AG10803 (cell line): ENCODE results near the gene C16orf89.

Experiments used
- DNase-seq: peaks from one replicate; pipeline ENCODE4 v3.0.0; 2010; ENCODE audit warnings: low read depth
- H3K4me3 ChIP-seq: 2 replicates; pipeline ENCODE4 v1.5.1; 2011; ENCODE audit warnings: mild to moderate bottlenecking, low read length, control low read depth
- TF ChIP-seq, protein P1 (sequence below): conservative IDR thresholded peaks from 2 replicates; pipeline ENCODE4 v1.5.1; 2011; ENCODE audit warnings: mild to moderate bottlenecking, low read length, control low read depth, inconsistent platforms

Gene C16orf89

DNA sequence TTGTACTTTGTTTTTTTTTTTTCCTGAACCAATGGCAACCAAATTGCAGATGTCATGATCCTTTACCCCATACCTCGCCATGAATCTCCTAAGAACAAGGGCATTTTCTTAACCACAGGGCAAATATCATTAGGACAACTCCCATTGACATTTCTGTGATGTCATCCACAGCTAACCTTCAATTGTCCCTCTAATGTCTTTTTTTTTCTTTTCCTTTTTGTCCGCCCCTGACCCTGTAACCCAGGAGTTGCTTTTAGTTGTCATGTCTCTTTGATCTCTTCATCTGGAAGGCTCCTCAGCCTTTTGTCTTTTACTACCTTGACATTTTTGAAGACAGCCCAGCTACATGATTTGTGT lies 31.6 kb downstream of the C16orf89 start:
- DNase-seq, result no peak
- TF ChIP-seq, protein P1, sequence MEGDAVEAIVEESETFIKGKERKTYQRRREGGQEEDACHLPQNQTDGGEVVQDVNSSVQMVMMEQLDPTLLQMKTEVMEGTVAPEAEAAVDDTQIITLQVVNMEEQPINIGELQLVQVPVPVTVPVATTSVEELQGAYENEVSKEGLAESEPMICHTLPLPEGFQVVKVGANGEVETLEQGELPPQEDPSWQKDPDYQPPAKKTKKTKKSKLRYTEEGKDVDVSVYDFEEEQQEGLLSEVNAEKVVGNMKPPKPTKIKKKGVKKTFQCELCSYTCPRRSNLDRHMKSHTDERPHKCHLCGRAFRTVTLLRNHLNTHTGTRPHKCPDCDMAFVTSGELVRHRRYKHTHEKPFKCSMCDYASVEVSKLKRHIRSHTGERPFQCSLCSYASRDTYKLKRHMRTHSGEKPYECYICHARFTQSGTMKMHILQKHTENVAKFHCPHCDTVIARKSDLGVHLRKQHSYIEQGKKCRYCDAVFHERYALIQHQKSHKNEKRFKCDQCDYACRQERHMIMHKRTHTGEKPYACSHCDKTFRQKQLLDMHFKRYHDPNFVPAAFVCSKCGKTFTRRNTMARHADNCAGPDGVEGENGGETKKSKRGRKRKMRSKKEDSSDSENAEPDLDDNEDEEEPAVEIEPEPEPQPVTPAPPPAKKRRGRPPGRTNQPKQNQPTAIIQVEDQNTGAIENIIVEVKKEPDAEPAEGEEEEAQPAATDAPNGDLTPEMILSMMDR, result no peak

DNA sequence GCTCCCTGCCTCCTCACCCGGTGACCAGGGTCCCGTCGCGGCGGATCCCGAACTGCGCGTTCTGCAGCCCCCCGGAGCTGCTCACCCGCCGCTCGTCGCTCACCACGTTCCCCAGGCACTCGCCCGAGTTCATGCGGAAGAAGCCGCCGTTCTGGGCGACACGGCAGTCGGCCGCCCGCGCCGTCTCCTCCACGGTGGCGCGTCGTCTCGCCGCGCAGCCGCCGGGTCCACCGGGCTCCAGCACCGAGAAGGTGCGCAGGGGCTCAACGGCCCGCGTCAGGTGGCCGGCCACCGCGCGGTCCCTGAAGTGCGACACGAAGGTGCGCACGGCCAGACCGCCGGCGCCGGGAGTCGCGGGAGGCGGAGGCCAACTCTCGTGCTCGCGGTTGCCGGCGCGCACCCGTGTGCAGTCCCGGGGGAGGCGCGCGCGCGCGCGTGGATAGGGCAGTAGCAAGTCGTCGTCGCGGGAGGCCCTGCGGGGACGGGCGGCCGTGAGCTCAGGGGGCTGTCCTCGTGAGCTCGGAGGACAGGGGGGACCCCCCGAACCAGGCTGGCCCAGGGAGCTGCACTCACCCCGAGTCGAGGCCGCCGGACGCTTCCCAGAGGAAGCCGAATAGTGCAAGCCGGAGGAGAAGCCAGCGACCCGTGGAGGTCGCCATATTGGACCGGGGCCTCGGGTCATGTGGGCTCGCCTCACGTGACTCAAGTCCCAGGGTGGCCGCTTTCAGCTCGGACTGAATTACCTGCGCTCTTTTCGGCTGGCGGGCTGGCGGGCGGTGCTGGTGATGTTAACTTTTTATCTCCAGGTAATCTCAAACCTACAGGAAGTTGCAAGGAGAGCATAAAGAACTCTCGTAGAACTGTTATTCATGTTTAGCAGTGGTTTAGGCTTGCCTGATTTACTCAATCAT lies 32.2 kb downstream of the C16orf89 start, which contains the start of gene NAGPA:
Gene NAGPA (minus strand): TSS at position 680 of the 911 bp plus-strand sequence. CDS start 21 bp downstream, at position 659.
- H3K4me3 ChIP-seq, result peak within 1 kb of the TSS; percentile 86
- TF ChIP-seq, protein P1, result no peak
- peak; percentile 78 for DNase-seq

More for the DNA sequence above, 31.6 kb downstream of the C16orf89 start:
- peak overlapping the region; percentile 86 for H3K4me3 ChIP-seq

DNA sequence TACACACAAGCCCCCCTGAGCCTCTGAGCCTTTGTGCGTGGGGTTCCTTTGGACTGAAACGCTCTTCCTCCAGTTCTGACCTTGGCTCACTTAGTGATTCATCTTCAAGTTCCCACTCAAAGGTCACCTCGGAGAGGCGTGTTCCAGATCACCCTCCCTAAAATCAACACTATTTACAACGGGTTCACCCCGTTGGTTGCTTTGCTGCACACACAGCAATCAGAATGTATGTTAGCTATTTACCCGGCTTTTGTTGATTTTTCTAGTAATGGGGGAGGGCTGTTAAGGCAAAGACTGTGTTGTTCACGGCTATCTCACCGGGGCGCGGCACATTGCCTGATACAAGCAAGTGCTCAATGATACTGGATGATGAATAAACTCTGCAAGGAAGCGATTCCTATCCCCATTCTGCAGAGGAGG lies 33.0 kb downstream of the C16orf89 start:
- TF ChIP-seq, protein P1, result no peak

DNA sequence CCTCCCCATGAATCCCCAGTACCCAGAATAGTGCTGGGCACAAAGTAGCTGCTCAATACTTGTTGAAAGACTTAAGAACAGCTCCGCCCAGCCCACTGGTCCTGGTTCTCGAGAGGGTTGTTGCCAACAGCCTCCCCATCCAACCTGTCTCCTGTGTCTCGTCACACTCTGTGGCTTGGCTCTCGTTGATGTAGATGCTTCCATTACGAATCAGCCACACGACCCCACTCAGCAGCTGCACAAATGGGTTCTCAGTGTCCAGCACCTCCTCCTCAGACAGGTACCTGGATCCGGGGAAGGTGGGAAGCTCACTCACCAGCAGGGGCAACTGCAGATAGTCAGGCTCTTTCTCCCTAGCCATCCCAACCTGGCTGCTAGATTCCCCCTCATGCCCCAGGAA lies 34.2 kb downstream of the C16orf89 start:
- DNase-seq, result no peak
- TF ChIP-seq, protein P1, result no peak
- H3K4me3 ChIP-seq, result no peak overlapping the region

More for the DNA sequence above, 33.0 kb downstream of the C16orf89 start:
- DNase-seq, result no peak
- H3K4me3 ChIP-seq, result peak overlapping the region; percentile 86

DNA sequence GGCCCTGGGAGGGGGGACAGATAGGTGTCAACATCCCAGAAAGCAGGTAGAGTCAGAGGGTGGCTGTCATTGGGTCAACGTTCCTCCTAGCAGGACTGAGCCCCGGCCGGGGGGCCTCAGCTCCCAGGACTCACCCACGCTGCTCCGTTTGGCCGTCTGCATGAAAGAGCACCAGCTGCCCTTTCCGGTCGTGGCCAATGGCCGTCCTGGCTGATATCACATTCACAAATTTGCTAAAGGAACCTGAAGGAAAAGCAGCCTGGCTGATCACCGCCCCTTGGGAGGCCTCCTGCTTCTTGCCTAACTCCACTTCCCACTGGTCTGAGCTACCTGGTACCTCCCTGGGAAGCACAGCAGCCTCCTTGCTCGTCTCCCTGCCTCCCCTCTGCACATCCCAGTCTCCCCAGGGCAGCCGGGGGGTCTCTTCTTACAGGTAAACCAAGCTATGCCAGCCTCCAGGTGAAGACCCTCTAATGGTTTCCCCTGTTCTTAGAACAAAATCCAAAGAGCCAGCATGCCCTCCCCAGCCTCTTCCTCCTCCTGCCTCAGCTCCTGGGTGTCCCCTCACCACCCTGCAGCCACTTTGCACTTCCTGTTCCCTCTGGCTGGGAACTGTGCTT lies 35.4 kb downstream of the C16orf89 start:
- no peak overlapping the region for H3K4me3 ChIP-seq
- no peak for DNase-seq
- TF ChIP-seq, protein P1, result no peak

DNA sequence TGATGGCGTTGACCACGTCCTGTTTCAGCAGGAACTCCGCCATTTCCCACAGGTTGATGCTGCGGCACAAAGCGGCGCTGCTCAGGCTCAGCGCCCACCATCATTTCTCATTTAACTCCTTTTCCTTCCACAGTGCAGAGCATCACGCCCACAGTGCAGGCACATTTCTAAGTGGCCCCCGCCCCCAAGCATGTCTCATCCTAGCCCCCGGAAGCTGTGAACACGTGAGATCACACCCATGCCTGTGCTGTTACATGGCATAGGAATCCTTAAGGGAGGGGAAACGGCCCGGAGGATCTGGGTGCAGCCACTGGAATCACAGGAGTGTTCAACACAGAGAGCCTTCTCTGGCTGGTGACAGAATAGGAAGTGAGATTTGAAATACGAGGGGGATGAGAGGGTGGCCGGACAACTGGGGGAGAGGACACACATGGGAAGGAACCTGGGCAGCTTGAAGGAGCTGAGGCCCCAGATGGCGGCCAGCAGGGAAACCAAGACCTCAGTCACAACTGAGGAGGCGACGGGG lies 36.7 kb downstream of the C16orf89 start:
- H3K4me3 ChIP-seq, result no peak overlapping the region
- TF ChIP-seq, protein P1, result no peak
- no peak for DNase-seq
